ENCODE measurements around the gene TGM5. TPM values are rescaled to one million over a fixed set of nuclear protein-coding genes. Genes with fewer than 3 reads are reported as not detected.

The TGM5 gene
- total RNA-seq, 1 donor from 2014 or later = not detected

DNA sequence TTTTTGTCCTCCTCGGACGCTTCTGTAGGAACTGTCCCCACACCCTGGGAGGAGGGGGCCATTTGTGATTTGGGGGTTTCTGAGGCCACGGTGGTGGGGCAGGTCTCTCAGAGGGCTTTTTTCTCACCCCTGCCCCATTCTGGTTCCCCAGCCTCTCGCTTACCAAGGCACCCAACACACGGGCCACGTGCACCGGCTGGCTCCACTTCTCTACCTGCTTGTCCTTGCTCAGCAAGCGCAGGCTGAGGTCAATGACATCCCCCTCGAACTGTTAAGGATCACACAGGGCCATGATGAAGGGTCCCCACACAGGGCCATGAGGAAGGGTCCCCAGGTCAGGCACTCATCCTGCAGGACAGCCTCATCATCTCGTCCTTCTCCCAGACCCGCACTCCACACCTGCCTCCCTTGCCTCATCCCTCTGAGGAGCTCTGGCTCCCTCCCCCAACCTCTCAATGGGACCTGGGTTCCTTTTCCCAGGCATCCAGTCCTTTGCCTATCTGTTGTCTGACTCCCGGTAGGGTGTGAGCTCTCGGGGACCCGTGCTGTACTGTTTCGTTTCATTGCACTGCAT lies 56.5 kb downstream of the TGM5 start:
- Mint-ChIP-seq H3K27me3 (ENCODE audit: unreplicated experiment) (peaks cover 10% of the 10 kb centered on the region), H3K27ac (ENCODE audit: unreplicated experiment) (no peak overlapping the region), H3K9me3 (ENCODE audit: unreplicated experiment) (no peaks in the 10 kb centered on the region), H3K4me1 (ENCODE audit: unreplicated experiment) (no peaks in the 10 kb centered on the region), H3K36me3 (ENCODE audit: low read depth, unreplicated experiment) (no peaks in the 10 kb centered on the region), H3K4me3 (ENCODE audit: unreplicated experiment) (no peak overlapping the region)
- TF ChIP-seq, protein P1, sequence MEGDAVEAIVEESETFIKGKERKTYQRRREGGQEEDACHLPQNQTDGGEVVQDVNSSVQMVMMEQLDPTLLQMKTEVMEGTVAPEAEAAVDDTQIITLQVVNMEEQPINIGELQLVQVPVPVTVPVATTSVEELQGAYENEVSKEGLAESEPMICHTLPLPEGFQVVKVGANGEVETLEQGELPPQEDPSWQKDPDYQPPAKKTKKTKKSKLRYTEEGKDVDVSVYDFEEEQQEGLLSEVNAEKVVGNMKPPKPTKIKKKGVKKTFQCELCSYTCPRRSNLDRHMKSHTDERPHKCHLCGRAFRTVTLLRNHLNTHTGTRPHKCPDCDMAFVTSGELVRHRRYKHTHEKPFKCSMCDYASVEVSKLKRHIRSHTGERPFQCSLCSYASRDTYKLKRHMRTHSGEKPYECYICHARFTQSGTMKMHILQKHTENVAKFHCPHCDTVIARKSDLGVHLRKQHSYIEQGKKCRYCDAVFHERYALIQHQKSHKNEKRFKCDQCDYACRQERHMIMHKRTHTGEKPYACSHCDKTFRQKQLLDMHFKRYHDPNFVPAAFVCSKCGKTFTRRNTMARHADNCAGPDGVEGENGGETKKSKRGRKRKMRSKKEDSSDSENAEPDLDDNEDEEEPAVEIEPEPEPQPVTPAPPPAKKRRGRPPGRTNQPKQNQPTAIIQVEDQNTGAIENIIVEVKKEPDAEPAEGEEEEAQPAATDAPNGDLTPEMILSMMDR (IDR thresholded peaks at IDR 0.05; ENCODE audit: unreplicated experiment) = no peak
- no peak for DNase-seq (ENCODE audit: low spot score)

DNA sequence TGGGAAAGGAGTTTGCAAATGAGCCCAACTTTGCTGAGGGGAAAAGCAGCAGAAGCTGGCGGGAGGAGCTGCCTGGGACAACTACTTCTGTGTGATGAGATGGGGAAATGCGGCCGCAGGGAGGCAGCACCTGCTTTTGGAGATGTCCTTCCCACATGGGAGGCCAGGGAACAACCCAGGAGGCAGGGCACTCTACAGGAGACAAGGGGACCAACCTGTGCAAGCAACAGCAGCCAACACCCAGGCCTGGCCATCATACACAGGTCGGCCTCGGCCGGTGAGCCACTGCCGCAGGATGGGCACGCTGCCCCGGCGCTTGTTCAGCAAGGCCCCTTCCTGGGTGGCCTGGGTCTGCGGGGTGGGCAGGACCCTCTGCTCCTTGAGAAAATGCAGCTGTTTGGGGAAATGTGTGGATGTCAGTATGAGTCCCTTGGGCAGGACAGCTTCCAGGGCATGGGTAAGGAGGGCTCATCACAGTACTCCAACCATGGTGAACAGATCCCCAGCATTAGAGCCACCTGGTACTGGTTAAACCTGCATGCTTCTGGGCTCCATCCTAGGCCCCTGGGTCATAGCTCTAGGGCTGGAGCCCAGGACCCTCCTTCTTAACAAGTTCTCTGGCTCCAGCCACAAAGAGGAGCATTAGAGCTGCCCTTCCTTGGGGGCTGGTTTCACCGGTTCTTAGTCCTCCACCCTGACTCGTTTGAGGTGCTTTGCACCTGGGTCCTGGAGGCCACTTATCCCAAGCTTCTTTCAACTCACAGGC lies 57.5 kb downstream of the TGM5 start:
- Mint-ChIP-seq H3K9me3 (ENCODE audit: unreplicated experiment) (no peaks in the 10 kb centered on the region), H3K27ac (ENCODE audit: unreplicated experiment) (no peak overlapping the region), H3K4me3 (ENCODE audit: unreplicated experiment) (no peak overlapping the region), H3K27me3 (ENCODE audit: unreplicated experiment) (peaks cover 10% of the 10 kb centered on the region), H3K4me1 (ENCODE audit: unreplicated experiment) (no peaks in the 10 kb centered on the region), H3K36me3 (ENCODE audit: low read depth, unreplicated experiment) (no peaks in the 10 kb centered on the region)
- TF ChIP-seq, protein P1 (IDR thresholded peaks at IDR 0.05; ENCODE audit: unreplicated experiment) = no peak
- DNase-seq (ENCODE audit: low spot score) = peak; percentile 40

DNA sequence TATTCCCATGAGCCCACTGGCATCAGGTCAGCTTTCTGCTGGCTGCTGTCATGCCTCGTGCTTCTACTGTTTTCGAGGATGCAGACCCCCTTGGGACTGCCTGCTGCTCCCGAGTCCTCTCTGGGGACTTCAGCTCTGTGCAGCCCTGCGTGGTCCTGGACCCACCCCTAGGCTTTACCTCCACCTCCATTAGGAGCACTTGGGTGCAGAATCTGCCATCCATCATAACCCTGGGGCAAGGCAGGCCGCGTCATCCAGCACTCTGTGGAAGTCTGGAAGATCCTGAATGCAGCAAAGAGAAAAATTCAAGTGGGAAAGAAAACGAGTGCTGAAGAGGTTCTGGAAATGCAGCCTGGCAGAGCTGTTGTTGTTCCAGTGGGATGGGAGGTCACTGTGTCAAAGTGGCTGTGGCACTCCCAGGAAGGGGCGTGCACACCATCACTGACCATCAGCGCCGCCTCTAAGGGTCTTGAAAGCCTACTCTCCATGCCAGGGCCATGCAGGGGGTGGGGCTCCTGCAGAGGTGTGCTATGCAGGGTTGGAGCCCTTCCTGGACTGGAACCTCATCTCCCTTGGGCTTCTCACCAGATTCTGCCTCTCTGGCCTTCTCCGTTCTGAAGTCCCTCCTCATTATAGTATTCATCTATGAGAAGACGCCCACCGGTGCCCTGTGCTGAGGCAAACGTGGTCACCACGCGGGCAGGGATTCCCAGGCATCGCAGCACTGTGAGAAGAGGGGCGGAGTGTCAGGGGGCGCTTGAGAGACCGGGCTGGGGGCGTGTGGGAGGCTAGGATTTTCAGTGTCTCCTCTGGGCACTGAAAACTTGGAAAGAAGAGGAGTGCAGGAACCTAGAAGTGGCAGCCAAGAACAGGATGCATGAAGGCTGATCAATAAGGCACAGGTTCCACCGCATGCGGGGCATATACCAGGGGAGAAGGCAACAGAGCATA lies 58.4 kb downstream of the TGM5 start:
- Mint-ChIP-seq H3K4me1 (ENCODE audit: unreplicated experiment) (no peaks in the 10 kb centered on the region), H3K27me3 (ENCODE audit: unreplicated experiment) (peaks cover 9% of the 10 kb centered on the region), H3K36me3 (ENCODE audit: low read depth, unreplicated experiment) (no peaks in the 10 kb centered on the region), H3K27ac (ENCODE audit: unreplicated experiment) (no peak overlapping the region), H3K9me3 (ENCODE audit: unreplicated experiment) (no peaks in the 10 kb centered on the region), H3K4me3 (ENCODE audit: unreplicated experiment) (no peak overlapping the region)
- TF ChIP-seq, protein P1 (IDR thresholded peaks at IDR 0.05; ENCODE audit: unreplicated experiment) = no peak
- DNase-seq (ENCODE audit: low spot score) = no peak

- DNase-seq (ENCODE audit: low spot score) = no peak
- Mint-ChIP-seq H3K4me3 (ENCODE audit: unreplicated experiment) (no peak overlapping the region), H3K27me3 (ENCODE audit: unreplicated experiment) (peaks cover 11% of the 10 kb centered on the region), H3K4me1 (ENCODE audit: unreplicated experiment) (no peaks in the 10 kb centered on the region), H3K9me3 (ENCODE audit: unreplicated experiment) (no peaks in the 10 kb centered on the region), H3K27ac (ENCODE audit: unreplicated experiment) (no peak overlapping the region), H3K36me3 (ENCODE audit: low read depth, unreplicated experiment) (no peaks in the 10 kb centered on the region)
- TF ChIP-seq, protein P1 (IDR thresholded peaks at IDR 0.05; ENCODE audit: unreplicated experiment) = no peak
These were observed 59.7 kb downstream of the TGM5 start for GRCh38 chr15:43207024-43207423.
